Measurements from ENCODE around the gene ANO10.
"Not testable (repeated sequence)": the region's sequence is repeated elsewhere in the genome, so short reads cannot be mapped to it uniquely, and the experiment has no call there.

The ANO10 gene

DNA sequence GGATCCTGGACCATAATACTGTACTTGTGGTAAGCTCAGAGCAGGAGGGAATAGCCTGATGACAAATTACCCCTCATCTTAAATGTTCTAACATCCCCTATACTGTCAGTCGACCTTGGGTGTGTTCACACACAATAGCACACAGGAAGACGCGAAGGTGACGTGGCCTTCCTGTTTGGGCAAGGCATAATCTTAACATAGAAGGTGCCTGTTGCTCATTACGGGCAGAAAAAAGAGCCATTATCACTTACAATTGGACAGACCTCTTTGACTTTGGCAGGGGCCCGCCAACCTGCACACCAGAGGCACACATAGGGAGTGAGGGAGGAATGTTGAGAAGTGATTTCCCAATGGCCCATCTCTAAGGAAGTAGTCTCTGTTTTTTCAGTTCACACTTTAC lies 144.2 kb downstream of the ANO10 start:
- DNase-seq (ENCODE audit: low read depth in 2 of 2) = peak; percentile 43 to 45

DNA sequence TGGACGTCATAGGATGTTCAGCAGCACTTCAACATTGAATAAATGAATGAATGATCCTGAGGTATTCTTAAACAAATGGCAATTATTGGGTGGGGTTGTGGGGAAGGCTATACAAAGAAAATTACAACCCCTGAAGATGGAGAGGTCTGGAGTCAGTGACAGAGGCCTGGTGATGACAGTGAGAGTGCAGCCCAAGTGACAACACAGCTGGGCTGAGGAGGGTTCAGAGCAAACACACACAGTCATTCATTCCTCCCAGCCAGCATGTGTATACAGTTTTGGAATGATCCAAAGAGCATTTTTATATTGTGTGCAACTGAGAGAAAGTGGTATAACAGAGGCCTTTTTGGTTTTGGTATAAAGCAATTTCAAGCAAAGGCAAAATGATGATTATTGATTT lies 148.1 kb downstream of the ANO10 start:
- no peak for DNase-seq (ENCODE audit: low read depth in 2 of 2)

- DNase-seq (ENCODE audit: low read depth in 2 of 2) = no peak
These were observed 148.6 kb downstream of the ANO10 start for GRCh38 chr3:43473244-43473643.

- no peak for DNase-seq (ENCODE audit: low read depth in 2 of 2)
These were observed 153.7 kb downstream of the ANO10 start for GRCh38 chr3:43468133-43468532.

DNA sequence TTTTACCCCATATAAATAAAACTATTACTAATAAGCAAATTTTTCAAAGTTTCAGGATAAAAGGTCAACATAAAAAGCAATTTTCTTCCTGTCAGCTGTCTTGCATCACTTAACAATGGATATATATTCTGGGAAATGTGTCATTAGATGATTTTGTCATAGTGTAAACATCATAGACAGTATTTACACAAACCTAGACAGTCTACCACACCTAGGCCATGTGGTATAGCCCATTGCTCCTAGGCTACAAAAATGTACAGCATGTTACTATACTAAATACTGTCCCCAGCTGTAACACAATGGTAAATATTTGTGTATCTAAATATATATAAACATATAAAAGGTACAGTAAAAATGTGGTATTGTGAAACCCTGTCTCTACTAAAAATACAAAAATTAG lies 156.7 kb downstream of the ANO10 start:
- no peak for DNase-seq (ENCODE audit: low read depth in 2 of 2)

- DNase-seq (ENCODE audit: low read depth in 2 of 2) = not testable (repeated sequence)
These were observed 159.2 kb downstream of the ANO10 start for GRCh38 chr3:43462566-43462965.

DNA sequence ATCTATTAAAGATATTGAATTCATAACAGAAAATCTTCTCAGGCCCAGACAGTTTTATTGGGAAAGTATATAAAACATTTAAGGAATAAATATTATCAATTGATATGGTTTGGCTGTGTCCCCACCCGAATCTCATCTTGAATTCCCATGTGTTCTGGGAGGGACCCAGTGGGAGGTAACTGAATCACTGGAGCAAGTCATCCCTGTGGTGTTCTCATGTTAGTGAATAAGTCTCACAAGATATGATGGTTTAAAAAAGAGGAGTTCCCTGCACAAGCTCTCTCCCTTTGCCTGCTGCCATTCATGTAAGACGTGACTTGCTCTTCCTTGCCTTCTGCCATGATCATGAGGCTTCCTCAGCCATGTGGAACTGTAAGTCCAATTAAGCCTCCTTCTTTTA lies 160.5 kb downstream of the ANO10 start:
- DNase-seq (ENCODE audit: low read depth in 2 of 2) = no peak

GRCh38 chr3:43457038-43457437 lies 164.8 kb downstream of the ANO10 start:
- DNase-seq (ENCODE audit: low read depth in 2 of 2) = not testable (repeated sequence)

GRCh38 chr3:43455233-43455632 lies 166.6 kb downstream of the ANO10 start:
- no peak for DNase-seq (ENCODE audit: low read depth in 2 of 2)

- no peak for DNase-seq (ENCODE audit: low read depth in 2 of 2)
These were observed 167.8 kb downstream of the ANO10 start for GRCh38 chr3:43453981-43454380.

DNA sequence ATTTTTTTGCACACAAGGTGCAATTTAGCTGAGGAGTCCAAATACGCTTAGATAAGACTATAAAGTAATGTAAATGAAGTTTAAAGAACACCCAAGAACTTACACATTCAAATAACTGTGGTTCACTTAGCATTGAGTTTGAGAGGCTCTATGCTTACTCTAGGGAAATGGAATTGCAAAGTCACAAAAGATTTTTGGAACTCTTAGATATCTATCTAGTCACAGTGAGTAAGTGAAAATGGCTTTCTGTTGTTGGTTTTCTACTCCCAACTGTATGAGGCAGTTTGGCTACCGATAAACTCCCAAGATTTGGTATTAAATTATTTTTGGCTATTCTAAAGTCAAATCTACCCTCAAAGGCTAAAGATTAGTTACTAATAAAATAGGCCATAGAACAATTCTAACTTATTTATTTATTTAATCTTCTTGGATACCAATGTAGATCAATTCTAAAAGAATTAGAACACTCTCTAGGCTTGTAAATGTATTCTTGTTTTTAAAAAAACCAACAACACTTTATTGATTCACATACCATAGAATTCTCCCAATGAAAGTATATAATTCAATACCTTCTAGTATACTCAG lies 170.0 kb downstream of the ANO10 start:
- no peak for DNase-seq (ENCODE audit: low read depth in 2 of 2)

GRCh38 chr3:43448098-43448497 lies 173.7 kb downstream of the ANO10 start:
- DNase-seq (ENCODE audit: low read depth in 2 of 2) = no peak

DNA sequence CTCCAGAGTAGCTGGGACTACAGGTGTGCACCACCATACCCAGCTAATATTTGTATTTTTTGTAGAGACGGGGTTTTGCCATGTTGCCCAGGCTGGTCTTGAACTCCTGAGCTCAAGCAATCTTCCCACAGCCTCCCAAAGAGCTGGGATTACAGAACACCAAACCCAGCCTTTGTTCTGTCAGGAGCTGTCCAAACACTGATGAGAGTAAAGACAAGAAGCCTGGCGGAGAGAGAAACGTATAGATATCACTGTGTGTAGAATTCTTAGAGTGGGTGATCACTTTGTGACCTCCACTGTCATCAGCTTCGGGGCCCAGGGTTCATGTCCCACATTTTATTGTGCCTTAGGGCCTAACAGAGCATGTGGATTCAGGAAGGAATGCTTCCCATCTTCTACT lies 176.0 kb downstream of the ANO10 start:
- no peak for DNase-seq (ENCODE audit: low read depth in 2 of 2)

DNA sequence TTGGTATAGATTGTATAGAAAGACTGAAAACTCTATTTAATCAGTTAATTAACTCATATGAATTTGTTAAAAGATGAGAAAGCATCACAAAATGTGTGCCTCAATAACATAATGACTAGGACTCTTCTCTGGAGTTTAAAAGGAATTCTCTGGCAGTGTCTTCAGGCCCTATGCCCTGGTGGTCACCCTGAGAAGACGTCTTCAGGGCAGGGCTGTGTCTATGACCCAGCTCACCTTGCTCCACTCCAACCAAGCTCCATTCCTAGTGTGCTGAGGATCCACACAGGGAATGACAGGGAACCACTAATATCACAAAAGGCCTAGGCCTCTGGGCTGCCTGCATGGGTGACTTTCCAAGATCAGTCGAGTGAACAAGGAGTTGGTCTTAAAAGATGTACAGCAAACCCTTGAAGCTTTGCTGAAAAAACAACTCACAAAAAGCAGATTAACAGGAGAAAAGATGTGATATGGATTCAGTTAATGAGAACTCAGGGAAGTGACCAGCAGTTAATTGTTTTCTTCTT lies 178.9 kb downstream of the ANO10 start:
- DNase-seq (ENCODE audit: low read depth in 2 of 2) = no peak

DNA sequence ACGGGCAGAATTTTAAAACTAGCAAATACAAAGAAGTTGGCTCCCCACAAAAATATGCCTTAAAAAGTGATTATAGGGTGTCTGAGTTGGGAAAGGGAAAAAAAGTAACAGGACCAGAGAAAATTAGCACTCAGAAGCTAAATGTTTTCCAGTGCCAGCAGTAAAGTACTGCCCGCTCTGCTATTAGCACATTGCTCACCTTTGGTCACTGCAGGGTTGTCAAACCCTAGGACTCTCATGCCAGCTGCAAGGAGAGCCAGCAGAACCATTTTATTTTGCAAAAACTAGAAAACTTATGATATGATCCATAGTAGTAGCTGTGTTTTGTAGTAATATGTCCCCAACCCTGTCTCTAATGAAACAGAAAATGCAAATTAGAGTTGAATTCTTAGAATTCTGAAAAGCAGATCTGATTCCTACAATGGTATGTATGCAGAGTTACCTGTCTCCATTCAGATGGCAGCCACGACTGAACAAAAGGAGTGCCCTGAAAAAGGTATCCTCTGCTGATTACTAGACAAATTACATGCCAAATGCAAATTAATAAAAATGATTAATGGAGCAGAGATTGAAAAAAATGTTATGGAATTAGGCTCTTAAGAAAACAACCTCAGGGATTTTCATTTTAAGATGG lies 185.2 kb downstream of the ANO10 start:
- DNase-seq (ENCODE audit: low read depth in 2 of 2) = no peak

GRCh38 chr3:43435706-43436105 lies 186.1 kb downstream of the ANO10 start:
- no peak for DNase-seq (ENCODE audit: low read depth in 2 of 2)

GRCh38 chr3:43434431-43434830 lies 187.4 kb downstream of the ANO10 start:
- no peak for DNase-seq (ENCODE audit: low read depth in 2 of 2)

GRCh38 chr3:43432462-43432861 lies 189.3 kb downstream of the ANO10 start:
- DNase-seq (ENCODE audit: low read depth in 2 of 2) = no peak

DNA sequence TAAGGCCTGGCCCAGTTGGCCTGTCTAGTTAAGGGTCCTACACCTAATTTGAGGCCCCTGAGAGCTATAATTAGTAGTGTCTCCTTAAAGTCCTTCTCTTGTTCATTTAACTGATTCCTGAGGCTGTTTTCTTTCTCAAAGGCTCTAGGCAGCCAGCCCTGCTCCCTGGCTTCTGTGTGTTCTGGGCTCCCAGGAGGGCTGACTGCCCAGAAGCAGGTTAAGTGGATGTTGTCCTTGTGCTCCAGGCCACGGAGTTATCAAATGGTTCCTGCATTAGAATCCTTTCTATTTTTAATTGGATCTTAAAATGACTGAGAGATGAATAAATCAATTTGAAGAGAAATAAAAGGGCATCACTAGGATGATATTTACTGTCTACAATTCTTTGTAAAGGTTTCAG lies 195.4 kb downstream of the ANO10 start:
- no peak for DNase-seq (ENCODE audit: low read depth in 2 of 2)

DNA sequence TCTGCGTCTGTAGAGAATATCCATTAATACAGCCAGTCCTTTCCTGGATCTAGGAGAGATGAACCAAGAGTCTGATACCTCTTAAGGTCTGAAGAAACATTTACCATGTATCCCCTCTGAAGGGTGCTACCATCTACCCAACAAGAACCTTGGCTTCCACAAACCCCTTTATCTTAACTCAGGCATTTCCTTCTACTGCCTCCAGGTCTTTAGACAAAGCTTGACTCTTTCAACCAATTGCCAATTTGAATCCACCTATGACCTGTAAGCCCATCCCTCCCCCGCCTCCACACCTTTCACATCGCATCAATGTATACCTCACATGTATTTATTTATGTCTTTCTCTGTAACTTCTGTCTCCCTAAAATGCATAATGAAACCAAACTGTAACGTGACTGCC lies 196.0 kb downstream of the ANO10 start:
- DNase-seq (ENCODE audit: low read depth in 2 of 2) = no peak

GRCh38 chr3:43423639-43424038 lies 198.2 kb downstream of the ANO10 start:
- DNase-seq (ENCODE audit: low read depth in 2 of 2) = no peak

- no peak for DNase-seq (ENCODE audit: low read depth in 2 of 2)
These were observed 198.7 kb downstream of the ANO10 start for GRCh38 chr3:43423142-43423541.

DNA sequence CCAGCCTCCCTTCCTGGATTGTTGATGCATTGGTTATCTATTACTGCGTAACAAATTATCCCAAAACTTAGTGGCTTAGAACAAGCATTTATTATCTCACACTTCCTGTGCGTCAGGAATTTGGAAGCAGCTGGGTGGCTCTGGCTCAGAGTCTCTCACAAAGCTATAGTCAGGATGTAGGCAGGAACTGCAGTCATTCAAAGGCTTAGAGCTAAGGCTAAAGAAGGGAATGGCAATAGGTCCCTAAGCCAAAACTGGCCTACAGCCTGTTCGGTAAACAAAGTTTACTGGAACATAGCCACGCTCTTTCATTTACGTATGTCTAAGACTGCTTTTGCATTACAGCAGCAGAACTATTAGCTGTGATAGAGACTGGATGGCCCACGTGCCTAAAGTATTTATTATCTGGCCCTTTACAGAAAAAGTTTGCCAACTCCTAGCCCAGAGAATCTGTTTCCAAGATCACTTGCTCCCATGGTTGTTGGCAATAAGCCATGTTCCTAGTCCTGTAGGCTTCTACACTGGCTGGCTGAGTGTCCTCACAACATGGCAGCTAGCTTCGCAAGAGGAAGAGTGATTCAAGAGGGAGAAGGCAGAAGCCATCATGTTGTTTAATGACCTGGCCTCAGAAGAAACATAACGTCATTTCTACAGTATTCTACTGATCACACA lies 203.1 kb downstream of the ANO10 start:
- no peak for DNase-seq (ENCODE audit: low read depth in 2 of 2)
